Astrocyte of the cerebellum (primary cell): ENCODE measurements around the gene KRT74.

Source experiments
- DNase-seq: peaks from one replicate; pipeline ENCODE4 v3.0.0-alpha.2; 2011; ENCODE audit warnings: low read depth
- H3K4me3 ChIP-seq: 2 replicates; pipeline ENCODE4 v1.5.1; 2011; ENCODE audit warnings: mild to moderate bottlenecking, low read depth, low read length, moderate library complexity
- in situ Hi-C: cut with HindIII; loops from 2 replicates; pipeline ENCODE4 v1.10.0; 2017; ENCODE audit warnings: low sequenced_read_pairs
- TF ChIP-seq, protein P1 (sequence below): IDR thresholded peaks from 2 replicates; pipeline ENCODE4 v1.5.1; 2012; ENCODE audit warnings: low read length, low read depth, moderate library complexity, mild to moderate bottlenecking; ENCODE audit errors: missing control alignments

Gene KRT74

DNA sequence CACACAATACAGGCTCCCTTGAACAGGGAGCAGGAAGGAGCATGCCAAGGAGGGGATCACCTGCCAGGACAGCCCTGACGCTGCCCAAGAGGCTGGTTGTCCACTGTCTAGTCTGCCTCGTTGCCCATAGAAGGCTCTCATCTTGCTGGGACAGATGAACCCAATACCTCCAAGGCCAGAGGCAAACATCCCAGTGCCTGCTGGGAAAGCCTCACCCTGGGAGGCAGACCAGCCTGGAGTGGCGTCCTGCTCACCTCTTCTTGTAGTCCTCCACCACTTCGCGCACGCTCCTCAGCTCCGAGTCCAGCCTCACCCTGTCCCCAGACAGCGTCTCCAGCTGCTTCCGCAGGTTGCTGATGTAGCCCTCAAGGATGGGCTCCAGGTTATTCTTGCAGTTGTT, 42.3 kb upstream of the KRT74 start:
- H3K4me3 ChIP-seq: no peak overlapping the region
- no peak for DNase-seq
- in situ Hi-C loops: no loop called here
- TF ChIP-seq, protein P1, sequence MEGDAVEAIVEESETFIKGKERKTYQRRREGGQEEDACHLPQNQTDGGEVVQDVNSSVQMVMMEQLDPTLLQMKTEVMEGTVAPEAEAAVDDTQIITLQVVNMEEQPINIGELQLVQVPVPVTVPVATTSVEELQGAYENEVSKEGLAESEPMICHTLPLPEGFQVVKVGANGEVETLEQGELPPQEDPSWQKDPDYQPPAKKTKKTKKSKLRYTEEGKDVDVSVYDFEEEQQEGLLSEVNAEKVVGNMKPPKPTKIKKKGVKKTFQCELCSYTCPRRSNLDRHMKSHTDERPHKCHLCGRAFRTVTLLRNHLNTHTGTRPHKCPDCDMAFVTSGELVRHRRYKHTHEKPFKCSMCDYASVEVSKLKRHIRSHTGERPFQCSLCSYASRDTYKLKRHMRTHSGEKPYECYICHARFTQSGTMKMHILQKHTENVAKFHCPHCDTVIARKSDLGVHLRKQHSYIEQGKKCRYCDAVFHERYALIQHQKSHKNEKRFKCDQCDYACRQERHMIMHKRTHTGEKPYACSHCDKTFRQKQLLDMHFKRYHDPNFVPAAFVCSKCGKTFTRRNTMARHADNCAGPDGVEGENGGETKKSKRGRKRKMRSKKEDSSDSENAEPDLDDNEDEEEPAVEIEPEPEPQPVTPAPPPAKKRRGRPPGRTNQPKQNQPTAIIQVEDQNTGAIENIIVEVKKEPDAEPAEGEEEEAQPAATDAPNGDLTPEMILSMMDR: no peak

GRCh38 chr12:52615208-52615868, 41.7 kb upstream of the KRT74 start:
- TF ChIP-seq, protein P1: no peak
- in situ Hi-C loops: no loop called here
- DNase-seq: no peak
- no peak overlapping the region for H3K4me3 ChIP-seq

- no peak overlapping the region for H3K4me3 ChIP-seq
- DNase-seq: no peak
- in situ Hi-C loops: no loop called here
- TF ChIP-seq, protein P1: no peak
Observed at GRCh38 chr12:52614381-52615207, 41.0 kb upstream of the KRT74 start.

DNA sequence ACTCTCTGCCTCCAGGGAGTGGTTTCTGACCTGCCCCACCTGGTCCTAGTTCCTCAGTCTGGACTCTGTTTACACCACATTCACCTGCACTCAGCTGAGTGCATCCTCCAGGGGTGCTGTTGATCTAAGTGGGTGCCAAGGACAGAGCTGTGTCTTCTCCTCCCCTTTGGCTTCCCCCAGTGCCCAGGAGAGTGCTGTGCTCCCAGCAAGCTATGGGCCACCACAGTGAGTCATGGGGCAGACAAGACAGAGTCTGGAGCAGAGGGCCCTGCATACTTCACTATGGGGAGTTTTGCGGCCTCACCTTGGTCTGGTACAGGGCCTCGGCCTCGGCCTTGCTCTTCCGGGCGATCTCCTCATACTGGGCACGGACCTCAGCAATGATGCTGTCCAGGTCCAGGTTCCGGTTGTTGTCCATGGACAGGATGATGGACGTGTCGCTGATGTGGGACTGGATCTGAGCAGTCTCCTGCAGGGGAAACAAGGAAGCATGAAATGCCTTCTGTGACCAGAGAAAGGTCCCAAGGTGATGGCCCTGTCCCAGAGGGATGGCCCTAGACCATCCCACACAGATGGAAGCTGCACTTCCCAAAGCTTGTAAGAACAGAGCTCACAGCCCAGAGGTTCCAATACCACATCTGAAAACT, 39.9 kb upstream of the KRT74 start:
- in situ Hi-C loops: no loop called here
- TF ChIP-seq, protein P1: no peak
- H3K4me3 ChIP-seq: no peak overlapping the region
- no peak for DNase-seq

GRCh38 chr12:52612431-52613383, 39.1 kb upstream of the KRT74 start:
- H3K4me3 ChIP-seq: no peak overlapping the region
- in situ Hi-C loops: no loop called here
- DNase-seq: no peak
- TF ChIP-seq, protein P1: no peak

- H3K4me3 ChIP-seq: no peak overlapping the region
- DNase-seq: no peak
- TF ChIP-seq, protein P1: no peak
- in situ Hi-C loops: no loop called here
Observed at GRCh38 chr12:52611080-52611468, 37.4 kb upstream of the KRT74 start.
